Prostate gland (tissue), 2 donors: Measurements from ENCODE around the gene RYK.

Experiments
- CTCF ChIP-seq, 4 experiments: fragments of 200-600 bp in 2 of 4; fragments of 450-650 bp in 2 of 4; sonication (generic) in 2 of 4; IDR thresholded peaks; 1 replicate in 3 of 4; 2 replicates in 1 of 4; pipeline ENCODE4 v1.5.1; 2016 to 2019; ENCODE audit warnings: antibody characterized with exemption in 4 of 4, mild to moderate bottlenecking in 2 of 4, moderate library complexity in 2 of 4
- POLR2A ChIP-seq: fragments of 450-650 bp; IDR thresholded peaks from one replicate; pipeline ENCODE4 v1.6.1; 2016; ENCODE audit warnings: antibody characterized with exemption, mild to moderate bottlenecking

DNA sequence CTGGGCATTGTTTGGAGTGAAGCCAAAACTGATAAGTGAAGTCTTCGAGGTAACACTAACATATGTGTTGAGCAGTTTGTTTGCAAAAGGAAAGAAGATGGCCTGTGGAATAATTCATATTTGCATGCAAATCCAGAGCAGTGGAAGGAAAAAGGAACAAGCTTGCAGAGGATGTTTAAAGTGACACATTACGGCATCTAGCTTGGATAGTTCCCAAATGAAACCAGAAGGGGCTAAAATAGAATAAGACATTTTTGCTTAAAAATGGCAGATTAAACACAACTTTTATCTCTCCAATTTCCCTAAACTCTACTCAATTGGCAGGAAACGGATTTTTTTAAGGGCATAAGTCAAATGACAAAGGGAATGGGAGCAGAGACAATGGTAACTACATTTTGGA is 25.4 kb upstream of the RYK start:
- TF ChIP-seq POLR2A (no peak), CTCF (IDR thresholded peaks at IDR 0.05) (no peak)
